Erythroblast (primary cell): Measurements from ENCODE around the gene KCMF1.

Experiments used
- DNase-seq, 2 experiments: peaks; one replicate each; lab custom pipeline; 2025; lab: John Stamatoyannopoulos, UW
- GATA1 ChIP-seq: IDR thresholded peaks from 2 replicates; pipeline ENCODE4 v1.6.1; 2011; ENCODE audit warnings: low read depth, mild to moderate bottlenecking, control low read depth, low read length, moderate library complexity
- POLR2A ChIP-seq: IDR thresholded peaks from 2 replicates; pipeline ENCODE4 v1.6.1; 2011; ENCODE audit warnings: mild to moderate bottlenecking, low read length

KCMF1 gene

GRCh38 chr2:84963323-84963691, 7.7 kb upstream of the KCMF1 start:
- no peak for TF ChIP-seq GATA1
- TF ChIP-seq POLR2A, result no peak
- no peak for DNase-seq

GRCh38 chr2:84963692-84964405, 7.1 kb upstream of the KCMF1 start:
- TF ChIP-seq POLR2A, result no peak
- no peak for TF ChIP-seq GATA1
- no peak for DNase-seq

- no peak for DNase-seq
- TF ChIP-seq POLR2A (no peak), GATA1 (no peak)
Measured at GRCh38 chr2:84964406-84965191, 6.4 kb upstream of the KCMF1 start.

GRCh38 chr2:84965192-84965516, 5.8 kb upstream of the KCMF1 start:
- TF ChIP-seq GATA1, result no peak
- no peak for TF ChIP-seq POLR2A
- DNase-seq, result peak in 1 of 2 experiments; percentile 9

GRCh38 chr2:84965827-84966226, 5.1 kb upstream of the KCMF1 start:
- TF ChIP-seq POLR2A (no peak), GATA1 (no peak)
- no peak for DNase-seq

- no peak for DNase-seq
Measured at GRCh38 chr2:84966731-84967130, 4.2 kb upstream of the KCMF1 start.

GRCh38 chr2:84969511-84970209, 1.3 kb upstream of the KCMF1 start:
- TF ChIP-seq POLR2A, result no peak
- no peak for TF ChIP-seq GATA1
- DNase-seq, result peak; percentile 63 to 72

More at GRCh38 chr2:84966731-84967130, 4.2 kb upstream of the KCMF1 start:
- TF ChIP-seq GATA1 (no peak), POLR2A (no peak)

- peak; percentile 78 to 88 for DNase-seq
- peak; percentile 49 for TF ChIP-seq POLR2A
- TF ChIP-seq GATA1, result no peak
Measured at GRCh38 chr2:84970210-84970867, 622 bp upstream of the KCMF1 start.

- TF ChIP-seq POLR2A (peak; percentile 38), GATA1 (no peak)
- DNase-seq, result peak; percentile 79 to 89
Measured at GRCh38 chr2:84971510-84972206, 697 bp downstream of the KCMF1 start.

- DNase-seq, result no peak
- TF ChIP-seq POLR2A, result no peak
Measured at GRCh38 chr2:84972207-84972783, 1.3 kb downstream of the KCMF1 start.

GRCh38 chr2:84972932-84973331, 2.0 kb downstream of the KCMF1 start:
- peak; percentile 37 to 52 for DNase-seq
- TF ChIP-seq GATA1, result no peak
- TF ChIP-seq POLR2A, result no peak

GRCh38 chr2:84980263-84980983, 9.5 kb downstream of the KCMF1 start:
- TF ChIP-seq GATA1 (no peak), POLR2A (no peak)
- DNase-seq, result no peak
